ENCODE measurements around the gene TOMM22.

Gene TOMM22

GRCh38 chr22:38706901-38707195 lies 25.1 kb downstream of the TOMM22 start:
- TF ChIP-seq ZFP30 (CRISPR knock-in tag; IDR thresholded peaks at IDR 0.05) (no peak), ZC3H10 (CRISPR knock-in tag; IDR thresholded peaks at IDR 0.05) (no peak), PPARA (CRISPR knock-in tag; IDR thresholded peaks at IDR 0.05; ENCODE audit: borderline replicate concordance) (no peak), SNAI2 (CRISPR knock-in tag; IDR thresholded peaks at IDR 0.05) (no peak), ZNF70 (CRISPR knock-in tag; IDR thresholded peaks at IDR 0.05) (no peak), GLIS3 (CRISPR knock-in tag; IDR thresholded peaks at IDR 0.05) (no peak), ISL1 (CRISPR knock-in tag; IDR thresholded peaks at IDR 0.05) (no peak), TSHZ2 (CRISPR knock-in tag; IDR thresholded peaks at IDR 0.05) (no peak), PATZ1 (CRISPR knock-in tag; IDR thresholded peaks at IDR 0.05; ENCODE audit: borderline replicate concordance) (no peak), TCF4 (CRISPR knock-in tag; IDR thresholded peaks at IDR 0.05; ENCODE audit: borderline replicate concordance) (no peak), OSR1 (CRISPR knock-in tag; IDR thresholded peaks at IDR 0.05) (no peak), TOX (CRISPR knock-in tag; IDR thresholded peaks at IDR 0.05; ENCODE audit: borderline replicate concordance) (no peak)
- no peak for ATAC-seq

- ATAC-seq, result no peak
- TF ChIP-seq ZNF8 (CRISPR knock-in tag; IDR thresholded peaks at IDR 0.05), result no peak
- no peak for TF ChIP-seq ZFP30 (CRISPR knock-in tag; IDR thresholded peaks at IDR 0.05)
- no peak for TF ChIP-seq ARNTL (CRISPR knock-in tag; IDR thresholded peaks at IDR 0.05; ENCODE audit: borderline replicate concordance, low read depth)
- TF ChIP-seq ZNF565 (CRISPR knock-in tag; conservative IDR thresholded peaks at IDR 0.05; ENCODE audit: low read depth), result no peak
- no peak for TF ChIP-seq OSR1 (CRISPR knock-in tag; IDR thresholded peaks at IDR 0.05)
- TF ChIP-seq TOX (CRISPR knock-in tag; IDR thresholded peaks at IDR 0.05; ENCODE audit: borderline replicate concordance), result no peak
- TF ChIP-seq GLIS3 (CRISPR knock-in tag; IDR thresholded peaks at IDR 0.05), result no peak
These were observed 25.6 kb downstream of the TOMM22 start for GRCh38 chr22:38707346-38707745.

GRCh38 chr22:38707984-38708383 lies 26.2 kb downstream of the TOMM22 start:
- ATAC-seq, result no peak
- TF ChIP-seq ZNF565 (CRISPR knock-in tag; conservative IDR thresholded peaks at IDR 0.05; ENCODE audit: low read depth) (no peak), CSRNP3 (CRISPR knock-in tag; IDR thresholded peaks at IDR 0.05) (no peak), ZC3H10 (CRISPR knock-in tag; IDR thresholded peaks at IDR 0.05) (no peak), BACH2 (CRISPR knock-in tag; IDR thresholded peaks at IDR 0.05; ENCODE audit: borderline replicate concordance) (no peak), PATZ1 (CRISPR knock-in tag; IDR thresholded peaks at IDR 0.05; ENCODE audit: borderline replicate concordance) (no peak), ISL1 (CRISPR knock-in tag; IDR thresholded peaks at IDR 0.05) (no peak), ZFP30 (CRISPR knock-in tag; IDR thresholded peaks at IDR 0.05) (no peak), RARB (CRISPR knock-in tag; IDR thresholded peaks at IDR 0.05) (no peak), OSR1 (CRISPR knock-in tag; IDR thresholded peaks at IDR 0.05) (no peak), GLIS3 (CRISPR knock-in tag; IDR thresholded peaks at IDR 0.05) (no peak), ARNTL (CRISPR knock-in tag; IDR thresholded peaks at IDR 0.05; ENCODE audit: borderline replicate concordance, low read depth) (no peak), ZNF70 (CRISPR knock-in tag; IDR thresholded peaks at IDR 0.05) (no peak), TCF4 (CRISPR knock-in tag; IDR thresholded peaks at IDR 0.05; ENCODE audit: borderline replicate concordance) (no peak)

GRCh38 chr22:38709306-38709705 lies 27.5 kb downstream of the TOMM22 start:
- ATAC-seq, result no peak
- TF ChIP-seq CSDC2 (CRISPR knock-in tag; IDR thresholded peaks at IDR 0.05), result no peak
- TF ChIP-seq RARB (CRISPR knock-in tag; IDR thresholded peaks at IDR 0.05), result no peak
- no peak for TF ChIP-seq BACH2 (CRISPR knock-in tag; IDR thresholded peaks at IDR 0.05; ENCODE audit: borderline replicate concordance)
- no peak for TF ChIP-seq CSRNP3 (CRISPR knock-in tag; IDR thresholded peaks at IDR 0.05)
- TF ChIP-seq ZNF565 (CRISPR knock-in tag; conservative IDR thresholded peaks at IDR 0.05; ENCODE audit: low read depth), result no peak
- no peak for TF ChIP-seq ZFP30 (CRISPR knock-in tag; IDR thresholded peaks at IDR 0.05)

Data from SK-N-SH treated with all-trans-retinoic acid at 6 μM for 48 hours (cell line).